HG03066 (cell line): Measurements from ENCODE around the gene UMAD1.

Source experiments
- ATAC-seq: cut with Tn5 transposase; IDR thresholded peaks from one replicate; pipeline ENCODE4 v1.9.1; 2021; ENCODE audit warnings: low read depth; ENCODE audit not compliant: unreplicated experiment

The UMAD1 gene

GRCh38 chr7:7640221-7641128, at the start of gene UMAD1:
Gene UMAD1 (plus strand): TSS chr7:7640752. CDS start chr7:7673372, 32,620 bp downstream.
- peak; percentile 98 for ATAC-seq

GRCh38 chr7:7595451-7595850, 45.1 kb upstream of the UMAD1 start:
- no peak for ATAC-seq

DNA sequence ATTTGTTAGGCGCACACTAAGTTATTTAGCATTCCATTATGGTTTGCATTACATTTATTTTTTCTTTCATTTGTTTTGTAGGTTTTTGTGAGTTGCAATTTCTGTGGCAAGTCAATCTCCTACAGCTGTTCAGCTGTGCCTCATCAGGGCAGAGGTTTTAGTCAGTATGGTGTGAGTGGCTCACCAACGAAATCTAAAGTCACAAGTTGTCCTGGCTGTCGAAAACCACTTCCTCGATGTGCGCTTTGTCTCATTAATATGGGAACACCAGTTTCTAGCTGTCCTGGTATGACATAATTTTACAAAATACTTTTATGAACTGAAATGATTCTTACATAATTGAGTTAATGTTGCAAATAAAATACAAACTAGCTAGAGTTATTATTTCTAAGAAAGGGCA, 44.4 kb upstream of the UMAD1 start:
- ATAC-seq = no peak

- ATAC-seq = no peak
Measured at GRCh38 chr7:7607010-7607409, 33.5 kb upstream of the UMAD1 start.

- no peak for ATAC-seq
Measured at GRCh38 chr7:7609330-7609729, 31.2 kb upstream of the UMAD1 start.

- ATAC-seq = no peak
Measured at GRCh38 chr7:7612519-7612918, 28.0 kb upstream of the UMAD1 start.

DNA sequence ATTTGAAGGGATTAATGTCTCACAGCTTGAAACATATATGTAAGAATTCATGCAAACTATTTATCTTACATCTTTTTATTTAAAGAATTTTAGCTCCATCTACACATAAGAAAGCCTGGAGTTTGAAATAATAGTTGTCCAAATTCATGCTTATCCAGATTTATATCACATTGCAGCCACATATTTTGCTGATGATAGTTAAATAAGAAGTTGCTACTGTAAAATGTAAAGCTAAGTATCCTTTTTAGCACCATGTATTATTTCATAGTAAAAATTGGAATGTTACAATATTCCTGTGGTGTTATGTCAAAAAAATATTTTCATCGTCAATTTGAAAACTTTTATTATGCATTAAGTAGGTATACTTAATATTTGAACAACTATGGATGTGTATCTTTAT, 27.3 kb upstream of the UMAD1 start:
- no peak for ATAC-seq

GRCh38 chr7:7614018-7614741, 26.4 kb upstream of the UMAD1 start:
- no peak for ATAC-seq

GRCh38 chr7:7617550-7617949, 23.0 kb upstream of the UMAD1 start:
- no peak for ATAC-seq

DNA sequence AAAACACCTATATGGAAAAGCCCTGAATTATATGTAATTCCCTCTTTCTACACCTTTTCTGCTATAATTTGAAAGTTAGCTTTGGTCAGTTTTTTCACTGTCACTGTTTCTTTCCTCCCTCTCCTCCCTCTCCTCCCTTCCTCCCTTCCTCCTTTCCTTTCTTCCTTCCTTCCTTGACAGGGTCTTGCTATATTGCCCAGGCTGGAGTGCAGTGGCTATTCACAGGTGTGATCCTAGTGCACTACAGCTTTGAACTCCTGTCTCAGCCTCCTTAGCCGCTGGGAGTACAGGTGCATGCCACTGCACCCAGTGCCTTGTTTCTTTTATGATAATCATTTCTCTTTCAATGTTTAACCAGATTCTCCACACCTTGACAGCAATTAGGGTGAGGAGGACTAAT, 22.1 kb upstream of the UMAD1 start:
- ATAC-seq = no peak

GRCh38 chr7:7620236-7620635, 20.3 kb upstream of the UMAD1 start:
- ATAC-seq = no peak

- no peak for ATAC-seq
Measured at GRCh38 chr7:7620644-7621210, 19.8 kb upstream of the UMAD1 start.

- no peak for ATAC-seq
Measured at GRCh38 chr7:7628476-7628875, 12.1 kb upstream of the UMAD1 start.

GRCh38 chr7:7630626-7631329, 9.8 kb upstream of the UMAD1 start:
- no peak for ATAC-seq

DNA sequence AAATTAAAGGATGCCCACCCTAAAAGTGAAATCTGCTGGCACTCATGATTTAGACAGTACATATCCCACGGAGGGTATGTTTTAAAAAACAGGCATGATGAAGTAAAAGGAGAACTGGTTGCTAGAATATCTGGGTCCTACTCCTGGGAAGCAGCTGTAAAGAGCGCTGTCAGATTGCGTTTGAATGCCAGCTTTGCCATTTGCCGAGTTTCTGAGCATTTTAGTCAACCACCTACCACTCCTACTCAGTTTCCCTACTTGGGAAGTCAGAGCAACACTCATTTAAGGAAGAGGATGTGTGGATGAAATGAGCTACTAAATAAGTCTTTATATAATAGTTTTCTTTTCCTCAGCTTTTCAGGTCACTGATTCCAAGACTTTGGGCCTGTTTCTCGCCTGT, 1.1 kb upstream of the UMAD1 start:
- no peak for ATAC-seq

GRCh38 chr7:7639847-7640220, 718 bp upstream of the UMAD1 start:
- peak; percentile 7 for ATAC-seq

GRCh38 chr7:7641129-7641663, 644 bp downstream of the UMAD1 start:
- peak; percentile 10 for ATAC-seq

GRCh38 chr7:7642081-7642480, 1.5 kb downstream of the UMAD1 start:
- ATAC-seq = no peak

DNA sequence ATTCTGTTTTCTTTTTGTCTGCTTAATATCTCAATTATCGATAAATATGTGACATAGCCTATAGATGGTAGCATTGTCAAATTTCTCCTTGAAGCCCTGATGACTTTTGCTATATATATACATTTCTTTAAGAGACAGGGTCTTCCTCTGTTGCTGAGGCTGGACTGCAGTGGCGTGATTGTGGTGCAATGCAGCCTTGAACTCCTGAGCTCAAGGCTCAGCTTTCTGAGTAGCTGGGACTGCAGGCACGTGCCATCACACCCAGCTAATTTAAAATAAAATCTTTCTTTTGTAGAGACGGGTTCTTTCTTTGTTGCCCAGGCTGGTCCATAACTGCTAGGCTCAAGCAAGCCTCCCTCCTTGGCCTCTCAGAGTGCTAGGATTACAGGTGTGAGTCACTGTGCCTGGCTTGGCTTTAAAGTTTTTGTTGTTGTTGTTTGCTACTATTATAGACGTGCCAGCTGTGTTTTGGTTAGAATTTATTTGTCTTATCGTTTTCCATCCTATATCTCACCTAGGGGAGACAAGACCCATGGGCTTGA, 7.0 kb downstream of the UMAD1 start:
- no peak for ATAC-seq

DNA sequence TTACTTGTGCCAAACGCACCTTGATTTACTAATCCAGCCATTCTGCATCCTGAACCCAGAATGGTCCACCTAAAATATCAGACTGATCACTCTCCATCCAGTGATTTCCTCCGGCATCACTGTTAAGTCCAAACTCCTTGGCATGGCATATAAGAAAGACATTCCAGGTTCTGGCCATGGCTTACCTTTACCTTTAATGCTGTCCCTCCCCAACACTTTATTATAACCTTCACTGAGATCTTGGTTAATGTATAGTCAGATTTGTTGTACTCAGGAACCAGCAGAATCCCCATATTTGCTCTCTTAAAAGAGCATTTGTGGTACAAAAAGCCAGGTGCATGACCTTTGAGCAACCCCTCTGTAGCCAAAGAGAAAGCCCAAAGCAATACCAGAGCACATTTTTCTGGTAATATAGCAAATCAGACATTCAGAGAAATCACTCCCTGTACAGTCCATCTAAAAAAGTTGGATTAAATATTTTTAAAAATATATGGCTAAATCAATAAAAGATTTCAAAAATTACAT, 10.2 kb downstream of the UMAD1 start:
- ATAC-seq = no peak
